ACC112 (cell line): ENCODE measurements around the gene MAST2.
"Not testable (repeated sequence)": the region's sequence is repeated elsewhere in the genome, so short reads cannot be mapped to it uniquely, and the experiment has no call there.

ENCODE experiments used
- H2AFZ ChIP-seq: fragments of 200-600 bp; sonication (generic); one replicate; pipeline ENCODE4 v1.6.0; 2017; ENCODE audit warnings: antibody characterized with exemption, low read length; ENCODE audit not compliant: unreplicated experiment
- H3K27ac ChIP-seq: fragments of 200-600 bp; sonication (generic); 2 replicates; pipeline ENCODE4 v1.5.1; 2014; ENCODE audit warnings: low read depth, mild to moderate bottlenecking, antibody characterized with exemption, low read length, moderate library complexity
- H3K27me3 ChIP-seq: fragments of 200-600 bp; sonication (generic); 2 replicates; pipeline ENCODE4 v1.6.1; 2014; ENCODE audit warnings: mild to moderate bottlenecking, antibody characterized with exemption, low read length, moderate library complexity, mixed read lengths; ENCODE audit not compliant: insufficient read depth
- H3K36me3 ChIP-seq: fragments of 200-600 bp; sonication (generic); 2 replicates; pipeline ENCODE4 v1.6.1; 2016; ENCODE audit warnings: mild to moderate bottlenecking, antibody characterized with exemption, low read length, moderate library complexity, mixed read lengths; ENCODE audit not compliant: insufficient read depth
- H3K4me1 ChIP-seq: fragments of 200-600 bp; sonication (generic); one replicate; pipeline ENCODE4 v1.6.1; 2016; ENCODE audit warnings: low read length, mixed read lengths; ENCODE audit not compliant: insufficient read depth, unreplicated experiment, control insufficient read depth
- H3K4me3 ChIP-seq: fragments of 200-600 bp; sonication (generic); 2 replicates; pipeline ENCODE4 v1.5.1; 2014; ENCODE audit warnings: mild to moderate bottlenecking, low read depth, low read length
- H3K79me2 ChIP-seq: fragments of 200-600 bp; sonication (generic); one replicate; pipeline ENCODE4 v1.6.0; 2016; ENCODE audit warnings: low read length; ENCODE audit not compliant: control insufficient read depth, unreplicated experiment, insufficient read depth

MAST2 gene

GRCh38 chr1:46034601-46035516 is 231.4 kb downstream of the MAST2 start:
- no peaks in the 10 kb centered on the region for H3K27me3 ChIP-seq
- no peak overlapping the region for H3K27ac ChIP-seq
- H3K4me3 ChIP-seq = no peak overlapping the region
- no peaks in the 10 kb centered on the region for H3K79me2 ChIP-seq
- no peak overlapping the region for H2AFZ ChIP-seq
- no peaks in the 10 kb centered on the region for H3K36me3 ChIP-seq
- H3K4me1 ChIP-seq = peaks cover 3% of the 10 kb centered on the region

DNA sequence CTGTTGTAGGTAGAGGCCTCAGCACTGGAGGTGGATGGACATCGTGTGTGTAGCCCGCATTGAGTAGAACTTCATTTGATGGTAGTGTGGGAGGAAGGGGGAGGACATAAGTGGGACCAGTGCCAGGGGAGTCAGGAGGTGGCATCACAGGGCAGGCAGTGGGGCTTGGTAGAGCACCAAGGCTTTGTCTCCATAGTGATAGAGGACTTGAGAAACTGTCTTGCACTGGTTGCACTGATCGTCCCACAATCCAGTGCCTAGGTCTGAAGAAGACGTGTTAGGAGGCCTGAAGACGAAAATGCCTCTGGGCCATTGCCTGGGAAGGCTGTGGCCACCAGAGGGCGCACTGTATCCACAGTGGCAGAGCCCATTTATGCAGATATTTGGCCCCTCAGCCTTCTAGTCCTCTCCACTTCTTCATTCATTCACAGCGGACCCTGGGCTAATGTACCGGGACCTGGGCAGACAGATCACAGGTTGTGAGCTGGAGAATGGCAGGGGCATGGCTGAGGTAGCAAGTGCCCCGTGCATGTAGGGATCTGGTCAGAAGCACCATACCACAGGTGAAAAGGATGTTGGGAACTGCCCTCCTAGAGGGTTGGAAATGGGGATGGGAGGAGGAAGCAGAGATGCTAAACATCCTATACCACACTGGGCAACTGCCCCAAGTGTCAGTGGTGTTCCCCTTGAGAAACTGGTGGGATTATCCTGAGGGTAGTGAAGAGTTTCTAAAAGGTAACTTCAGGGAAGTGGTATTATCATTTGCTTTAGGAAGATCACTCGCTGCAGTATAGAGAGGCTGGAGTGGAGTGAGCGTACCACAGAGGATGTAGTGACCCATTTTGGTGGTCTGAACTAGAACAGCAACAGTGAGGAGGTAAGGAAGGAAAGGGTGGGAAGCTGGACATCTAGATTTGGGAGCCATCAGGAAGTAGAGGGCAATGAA is 233.8 kb downstream of the MAST2 start:
- Histone ChIP-seq H3K4me1 (peaks cover 12% of the 10 kb centered on the region), H3K27ac (no peak overlapping the region), H2AFZ (no peak overlapping the region), H3K79me2 (no peaks in the 10 kb centered on the region), H3K27me3 (no peaks in the 10 kb centered on the region), H3K4me3 (no peak overlapping the region), H3K36me3 (no peaks in the 10 kb centered on the region)

DNA sequence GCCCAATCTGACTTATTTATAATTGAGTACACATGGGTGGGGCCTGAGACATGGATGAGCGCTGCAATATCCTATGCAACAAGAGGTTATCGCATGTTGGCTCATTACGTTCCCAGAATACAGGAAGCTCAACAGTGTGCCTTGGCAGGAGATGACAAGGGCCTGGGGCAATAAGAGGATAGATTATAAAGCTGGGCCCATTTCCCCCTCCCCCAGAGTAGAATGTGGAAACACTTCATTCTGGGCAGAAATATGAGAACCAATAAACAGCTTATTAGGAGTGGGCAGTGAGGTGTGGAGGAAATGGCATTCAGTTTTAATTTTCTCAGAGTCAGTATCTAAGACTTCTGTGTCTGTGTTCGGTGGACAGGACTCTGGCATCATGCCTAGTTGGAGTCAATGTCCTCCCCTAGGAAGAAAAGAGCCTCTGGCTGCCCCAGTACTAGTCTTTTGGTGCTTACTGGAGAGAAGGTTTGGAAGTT is 236.2 kb downstream of the MAST2 start:
- H3K4me3 ChIP-seq = no peak overlapping the region
- peaks cover 13% of the 10 kb centered on the region for H3K4me1 ChIP-seq
- H2AFZ ChIP-seq = no peak overlapping the region
- no peaks in the 10 kb centered on the region for H3K79me2 ChIP-seq
- no peak overlapping the region for H3K27ac ChIP-seq
- H3K27me3 ChIP-seq = no peaks in the 10 kb centered on the region
- H3K36me3 ChIP-seq = 0 out of 2 replicates have a peak, but pooled peaks cover 4% of the 10 kb centered on the region

- Histone ChIP-seq H3K79me2 (no peaks in the 10 kb centered on the region), H3K27me3 (no peaks in the 10 kb centered on the region), H3K36me3 (0 out of 2 replicates have a peak, but pooled peaks cover 4% of the 10 kb centered on the region), H3K27ac (no peak overlapping the region), H3K4me1 (peaks cover 13% of the 10 kb centered on the region), H3K4me3 (no peak overlapping the region), H2AFZ (no peak overlapping the region)
Measured at GRCh38 chr1:46041551-46041950, 238.1 kb downstream of the MAST2 start.

- Histone ChIP-seq H3K4me1 (peaks cover 13% of the 10 kb centered on the region), H3K4me3 (no peak overlapping the region), H3K36me3 (0 out of 2 replicates have a peak, but pooled peaks cover 4% of the 10 kb centered on the region), H3K27me3 (no peaks in the 10 kb centered on the region), H3K79me2 (no peaks in the 10 kb centered on the region), H3K27ac (no peak overlapping the region), H2AFZ (no peak overlapping the region)
Measured at GRCh38 chr1:46041974-46042373, 238.6 kb downstream of the MAST2 start.

GRCh38 chr1:46043458-46044017 is 240.1 kb downstream of the MAST2 start:
- no peak overlapping the region for H2AFZ ChIP-seq
- H3K4me3 ChIP-seq = no peak overlapping the region
- H3K79me2 ChIP-seq = no peaks in the 10 kb centered on the region
- peaks cover 13% of the 10 kb centered on the region for H3K4me1 ChIP-seq
- no peaks in the 10 kb centered on the region for H3K27me3 ChIP-seq
- H3K27ac ChIP-seq = no peak overlapping the region
- H3K36me3 ChIP-seq = 0 out of 2 replicates have a peak, but pooled peaks cover 4% of the 10 kb centered on the region

DNA sequence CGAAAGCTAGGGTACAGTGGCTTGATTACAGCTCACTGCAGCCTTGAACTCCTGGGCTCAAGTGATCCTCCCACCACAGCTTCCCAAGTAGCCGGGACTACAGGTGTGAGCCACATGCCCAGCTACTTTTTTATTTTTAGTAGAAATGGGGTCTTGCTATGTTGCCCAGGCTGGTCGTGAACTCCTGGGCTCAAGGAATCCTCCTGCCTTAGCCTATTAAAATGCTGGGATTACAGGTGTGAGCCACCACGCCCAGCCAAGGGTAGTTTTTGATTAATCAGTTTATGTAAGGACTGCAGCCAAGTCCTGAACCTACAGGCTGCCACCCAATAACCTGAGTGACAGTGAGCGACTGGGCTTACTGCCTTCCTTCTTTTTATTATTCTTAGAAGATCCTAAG is 240.7 kb downstream of the MAST2 start:
- no peaks in the 10 kb centered on the region for H3K27me3 ChIP-seq
- no peak overlapping the region for H2AFZ ChIP-seq
- H3K79me2 ChIP-seq = no peaks in the 10 kb centered on the region
- no peak overlapping the region for H3K4me3 ChIP-seq
- H3K4me1 ChIP-seq = peaks cover 13% of the 10 kb centered on the region
- 0 out of 2 replicates have a peak, but pooled peaks cover 4% of the 10 kb centered on the region for H3K36me3 ChIP-seq
- no peak overlapping the region for H3K27ac ChIP-seq

DNA sequence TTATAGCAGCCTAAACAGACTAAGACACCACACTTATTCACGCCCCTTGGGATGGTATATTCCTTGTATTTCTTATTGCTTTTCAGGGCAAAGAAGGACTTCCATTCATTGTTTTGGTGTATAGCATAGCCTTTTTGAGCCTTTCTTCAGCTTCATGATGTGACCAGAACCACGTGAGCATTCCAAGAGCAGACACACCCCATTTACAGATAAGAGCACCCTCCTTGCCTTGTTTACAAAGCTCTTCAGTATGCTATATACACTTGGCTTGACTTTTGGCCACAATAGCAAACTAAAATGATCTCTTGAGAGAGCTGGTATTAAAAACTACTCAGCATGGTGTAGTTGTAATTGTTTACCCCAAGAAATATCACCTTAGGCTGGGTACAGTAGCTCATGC is 250.3 kb downstream of the MAST2 start:
- H2AFZ ChIP-seq = no peak overlapping the region
- H3K36me3 ChIP-seq = 0 out of 2 replicates have a peak, but pooled peaks cover under 1% of the 10 kb centered on the region
- no peaks in the 10 kb centered on the region for H3K79me2 ChIP-seq
- no peaks in the 10 kb centered on the region for H3K27me3 ChIP-seq
- no peak overlapping the region for H3K4me3 ChIP-seq
- no peak overlapping the region for H3K27ac ChIP-seq
- no peaks in the 10 kb centered on the region for H3K4me1 ChIP-seq

DNA sequence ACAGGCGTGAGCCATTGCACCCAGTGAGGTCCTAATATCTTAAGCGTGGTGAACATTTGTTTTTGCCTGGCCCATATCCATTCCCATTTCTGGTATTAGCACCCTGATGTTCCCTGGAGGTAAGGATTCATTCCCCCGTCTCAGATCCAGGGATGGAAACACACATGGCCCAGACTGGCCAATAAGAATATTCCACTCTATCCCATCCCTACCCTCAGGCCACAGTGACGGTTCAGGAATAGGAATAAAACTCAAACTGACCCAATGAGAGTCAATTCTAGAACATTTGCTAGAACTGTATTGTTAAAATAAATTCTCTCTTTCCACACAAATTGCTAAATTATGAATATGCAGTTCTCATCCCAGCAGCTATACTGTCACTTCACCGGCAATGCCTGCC is 252.9 kb downstream of the MAST2 start:
- H3K27me3 ChIP-seq = no peaks in the 10 kb centered on the region
- no peaks in the 10 kb centered on the region for H3K79me2 ChIP-seq
- no peak overlapping the region for H3K27ac ChIP-seq
- peaks cover 17% of the 10 kb centered on the region for H3K36me3 ChIP-seq
- H2AFZ ChIP-seq = no peak overlapping the region
- H3K4me3 ChIP-seq = no peak overlapping the region
- no peaks in the 10 kb centered on the region for H3K4me1 ChIP-seq

DNA sequence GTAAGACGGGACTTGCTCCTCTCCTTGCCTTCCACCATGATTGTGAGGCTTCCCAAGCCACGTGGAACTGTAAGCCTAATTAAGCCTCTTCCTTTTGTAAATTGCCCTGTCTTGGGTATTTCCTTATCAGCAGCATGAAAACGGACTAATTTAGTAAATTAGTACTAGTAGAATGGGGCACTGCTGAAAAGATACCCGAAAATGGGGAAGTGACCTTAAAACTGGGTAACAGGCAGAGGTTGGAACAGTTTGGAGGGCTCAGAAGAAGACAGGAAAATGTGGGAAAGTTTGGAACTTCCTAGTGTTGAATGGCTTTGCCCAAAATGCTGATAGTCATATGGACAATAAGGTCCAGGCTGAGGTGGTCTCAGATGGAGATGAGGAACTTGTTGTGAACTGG is 253.8 kb downstream of the MAST2 start:
- H2AFZ ChIP-seq, H3K27me3 ChIP-seq, H3K27ac ChIP-seq, H3K79me2 ChIP-seq, H3K4me1 ChIP-seq, H3K4me3 ChIP-seq: not testable (repeated sequence)
- peaks cover 22% of the 10 kb centered on the region for H3K36me3 ChIP-seq
